Panc1 (cell line): ENCODE measurements around the gene PIK3R1.

Source experiments
- POLR2AphosphoS5 ChIP-seq: IDR thresholded peaks from 2 replicates; pipeline ENCODE4 v1.6.1; 2012; ENCODE audit warnings: mild to moderate bottlenecking, low read depth, low read length, moderate library complexity
- TCF7L2 ChIP-seq: IDR thresholded peaks from 2 replicates; pipeline ENCODE4 v1.6.1; 2011; ENCODE audit warnings: mild to moderate bottlenecking, low read depth, low read length, inconsistent platforms
- TF ChIP-seq, protein P1 (sequence below): fragments of 450-650 bp; IDR thresholded peaks from 2 replicates; pipeline ENCODE4 v1.5.1; 2017; ENCODE audit warnings: mild to moderate bottlenecking
- TF ChIP-seq, protein P2 (sequence below), 2 experiments: IDR thresholded peaks; 2 replicates each; pipeline ENCODE4 v1.6.1; 2011 to 2012; ENCODE audit warnings: low read depth in 2 of 2, control low read depth in 1 of 2, low read length in 1 of 2, mild to moderate bottlenecking in 1 of 2, moderate library complexity in 1 of 2; ENCODE audit not compliant: insufficient read depth in 1 of 2

DNA sequence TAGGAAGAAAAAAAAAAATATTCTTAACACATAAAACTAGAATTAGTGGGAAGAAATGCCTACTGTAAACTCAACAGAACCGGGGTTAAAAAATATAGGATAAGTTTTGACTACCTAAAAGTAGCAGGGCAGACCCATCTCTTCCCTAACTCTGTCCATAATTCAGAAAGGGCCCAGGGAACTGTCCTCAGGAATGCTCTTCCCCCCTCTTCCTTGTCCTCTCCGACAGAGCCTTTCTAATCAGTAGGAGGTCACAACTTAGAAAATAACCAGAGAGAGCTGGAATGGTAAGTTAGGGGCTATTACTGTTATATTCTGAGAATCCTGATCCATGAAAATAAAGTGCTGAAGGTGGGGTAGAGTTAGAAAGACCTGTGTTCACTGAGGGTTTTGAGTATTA lies 22.2 kb downstream of the PIK3R1 start:
- TF ChIP-seq POLR2AphosphoS5 (no peak), TCF7L2 (no peak)
- TF ChIP-seq, protein P1, sequence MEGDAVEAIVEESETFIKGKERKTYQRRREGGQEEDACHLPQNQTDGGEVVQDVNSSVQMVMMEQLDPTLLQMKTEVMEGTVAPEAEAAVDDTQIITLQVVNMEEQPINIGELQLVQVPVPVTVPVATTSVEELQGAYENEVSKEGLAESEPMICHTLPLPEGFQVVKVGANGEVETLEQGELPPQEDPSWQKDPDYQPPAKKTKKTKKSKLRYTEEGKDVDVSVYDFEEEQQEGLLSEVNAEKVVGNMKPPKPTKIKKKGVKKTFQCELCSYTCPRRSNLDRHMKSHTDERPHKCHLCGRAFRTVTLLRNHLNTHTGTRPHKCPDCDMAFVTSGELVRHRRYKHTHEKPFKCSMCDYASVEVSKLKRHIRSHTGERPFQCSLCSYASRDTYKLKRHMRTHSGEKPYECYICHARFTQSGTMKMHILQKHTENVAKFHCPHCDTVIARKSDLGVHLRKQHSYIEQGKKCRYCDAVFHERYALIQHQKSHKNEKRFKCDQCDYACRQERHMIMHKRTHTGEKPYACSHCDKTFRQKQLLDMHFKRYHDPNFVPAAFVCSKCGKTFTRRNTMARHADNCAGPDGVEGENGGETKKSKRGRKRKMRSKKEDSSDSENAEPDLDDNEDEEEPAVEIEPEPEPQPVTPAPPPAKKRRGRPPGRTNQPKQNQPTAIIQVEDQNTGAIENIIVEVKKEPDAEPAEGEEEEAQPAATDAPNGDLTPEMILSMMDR: no peak
- TF ChIP-seq, protein P2, sequence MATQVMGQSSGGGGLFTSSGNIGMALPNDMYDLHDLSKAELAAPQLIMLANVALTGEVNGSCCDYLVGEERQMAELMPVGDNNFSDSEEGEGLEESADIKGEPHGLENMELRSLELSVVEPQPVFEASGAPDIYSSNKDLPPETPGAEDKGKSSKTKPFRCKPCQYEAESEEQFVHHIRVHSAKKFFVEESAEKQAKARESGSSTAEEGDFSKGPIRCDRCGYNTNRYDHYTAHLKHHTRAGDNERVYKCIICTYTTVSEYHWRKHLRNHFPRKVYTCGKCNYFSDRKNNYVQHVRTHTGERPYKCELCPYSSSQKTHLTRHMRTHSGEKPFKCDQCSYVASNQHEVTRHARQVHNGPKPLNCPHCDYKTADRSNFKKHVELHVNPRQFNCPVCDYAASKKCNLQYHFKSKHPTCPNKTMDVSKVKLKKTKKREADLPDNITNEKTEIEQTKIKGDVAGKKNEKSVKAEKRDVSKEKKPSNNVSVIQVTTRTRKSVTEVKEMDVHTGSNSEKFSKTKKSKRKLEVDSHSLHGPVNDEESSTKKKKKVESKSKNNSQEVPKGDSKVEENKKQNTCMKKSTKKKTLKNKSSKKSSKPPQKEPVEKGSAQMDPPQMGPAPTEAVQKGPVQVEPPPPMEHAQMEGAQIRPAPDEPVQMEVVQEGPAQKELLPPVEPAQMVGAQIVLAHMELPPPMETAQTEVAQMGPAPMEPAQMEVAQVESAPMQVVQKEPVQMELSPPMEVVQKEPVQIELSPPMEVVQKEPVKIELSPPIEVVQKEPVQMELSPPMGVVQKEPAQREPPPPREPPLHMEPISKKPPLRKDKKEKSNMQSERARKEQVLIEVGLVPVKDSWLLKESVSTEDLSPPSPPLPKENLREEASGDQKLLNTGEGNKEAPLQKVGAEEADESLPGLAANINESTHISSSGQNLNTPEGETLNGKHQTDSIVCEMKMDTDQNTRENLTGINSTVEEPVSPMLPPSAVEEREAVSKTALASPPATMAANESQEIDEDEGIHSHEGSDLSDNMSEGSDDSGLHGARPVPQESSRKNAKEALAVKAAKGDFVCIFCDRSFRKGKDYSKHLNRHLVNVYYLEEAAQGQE (IDR thresholded peaks at IDR 0.05; ENCODE audit: insufficient read depth in 1 of 2, low read depth in 2 of 2, low read length in 1 of 2): no peak
